GM23338 (cell line): ENCODE results near the gene LIMS3. TPM values are rescaled to one million over a fixed set of nuclear protein-coding genes. Genes with fewer than 3 reads are reported as not detected.
"Not testable (repeated sequence)": the region's sequence is repeated elsewhere in the genome, so short reads cannot be mapped to it uniquely, and the experiment has no call there.

Experiments used
- ATAC-seq: fragments of 200-7000 bp; cut with Tn5 transposase; 3 replicates; pipeline ENCODE4 v1.9.1; 2020
- DNase-seq: peaks from one replicate; pipeline ENCODE4 v3.0.0-alpha.2; 2015; ENCODE audit warnings: low spot score
- H2AFZ ChIP-seq: fragments of 200-600 bp; sonication (generic); 2 replicates; pipeline ENCODE4 v1.8.0; 2016; ENCODE audit warnings: antibody characterized with exemption, mild to moderate bottlenecking, moderate library complexity
- H3F3A ChIP-seq: fragments of 200-600 bp; sonication (generic); replicated peaks from 2 replicates; pipeline ENCODE4 v1.8.0; 2017; ENCODE audit warnings: antibody characterized with exemption, mixed run types, low read depth
- H3K27ac ChIP-seq: fragments of 200-600 bp; sonication (generic); 2 replicates; pipeline ENCODE4 v1.6.1; 2016; ENCODE audit warnings: low read depth
- H3K27me3 ChIP-seq: fragments of 200-600 bp; sonication (generic); 2 replicates; pipeline ENCODE4 v1.8.0; 2016; ENCODE audit warnings: mild to moderate bottlenecking, mixed run types, moderate library complexity; ENCODE audit not compliant: insufficient read depth
- H3K36me3 ChIP-seq: fragments of 200-600 bp; sonication (generic); 2 replicates; pipeline ENCODE4 v1.8.0; 2016; ENCODE audit warnings: mild to moderate bottlenecking; ENCODE audit not compliant: insufficient read depth
- H3K4me1 ChIP-seq: fragments of 200-600 bp; sonication (generic); 2 replicates; pipeline ENCODE4 v1.8.0; 2016; ENCODE audit warnings: mild to moderate bottlenecking, moderate library complexity; ENCODE audit not compliant: insufficient read depth
- H3K4me2 ChIP-seq: fragments of 200-600 bp; sonication (generic); 2 replicates; pipeline ENCODE4 v1.7.1; 2017; ENCODE audit warnings: mixed run types
- H3K4me3 ChIP-seq: fragments of 200-600 bp; sonication (generic); 2 replicates; pipeline ENCODE4 v1.6.1; 2016; ENCODE audit warnings: mixed run types
- H3K79me2 ChIP-seq: fragments of 200-600 bp; sonication (generic); replicated peaks from 2 replicates; pipeline ENCODE4 v1.8.0; 2017; ENCODE audit warnings: mild to moderate bottlenecking; ENCODE audit not compliant: insufficient read depth
- H3K9me2 ChIP-seq: fragments of 200-600 bp; sonication (generic); 2 replicates; pipeline ENCODE4 v1.8.0; 2017; ENCODE audit not compliant: insufficient read depth
- H4K20me1 ChIP-seq: fragments of 200-600 bp; sonication (generic); replicated peaks from 2 replicates; pipeline ENCODE4 v1.8.0; 2017; ENCODE audit warnings: mild to moderate bottlenecking; ENCODE audit not compliant: insufficient read depth
- H3K27ac Mint-ChIP-seq: 2 replicates; pipeline ENCODE4 v1.8.0; 2020; ENCODE audit warnings: inconsistent platforms, mild to moderate bottlenecking, moderate library complexity, mixed read lengths
- H3K27me3 Mint-ChIP-seq: 3 replicates; pipeline ENCODE4 v1.8.0; 2022; ENCODE audit warnings: low read depth, mild to moderate bottlenecking, moderate library complexity, mixed read lengths, inconsistent platforms; ENCODE audit not compliant: insufficient read depth, poor library complexity
- H3K36me3 Mint-ChIP-seq: 3 replicates; pipeline ENCODE4 v1.8.0; 2021; ENCODE audit warnings: low read depth, mild to moderate bottlenecking, inconsistent platforms, moderate library complexity, mixed read lengths
- H3K4me1 Mint-ChIP-seq: 3 replicates; pipeline ENCODE4 v1.8.0; 2020; ENCODE audit warnings: mild to moderate bottlenecking, inconsistent platforms, mixed read lengths
- H3K4me3 Mint-ChIP-seq: 3 replicates; pipeline ENCODE4 v1.8.0; 2021; ENCODE audit warnings: moderate library complexity, mild to moderate bottlenecking, inconsistent platforms, mixed read lengths
- H3K9me3 Mint-ChIP-seq: 3 replicates; pipeline ENCODE4 v1.8.0; 2020; ENCODE audit warnings: moderate library complexity, mild to moderate bottlenecking, inconsistent platforms, mixed read lengths
- long read RNA-seq: library from polyadenylated mRNA; unstranded; transcript quantifications from one replicate; pipeline ENCODE4 v2.0.0, GENCODE V29; 2020; ENCODE audit not compliant: unreplicated experiment
- polyA plus RNA-seq: library from polyadenylated mRNA; unstranded; fragments of >200 nt; fragmentation: Nextera tagmentation; extraction: Ambion mirVana; gene quantifications from 2 replicates; pipeline ENCODE4 v1.2.1, GENCODE V29; 2016
- total RNA-seq: library from RNA; depleted of rRNA; stranded (reverse); fragments of >200 nt; shearing (Covaris generic); gene quantifications from 2 replicates; pipeline ENCODE4 v1.2.3, GENCODE V29; 2014; rRNA removed

Gene LIMS3
- total RNA-seq, result 0.31 and 1.0 TPM in 2 replicates
- 0.87 and 1.8 TPM in 2 replicates for polyA plus RNA-seq
- long read RNA-seq, result 0 reads

GRCh38 chr2:109898462-109899336 is at the start of gene LIMS3:
Gene LIMS3 (plus strand): TSS chr2:109898688. CDS start chr2:109898729, 41 bp downstream.
- H3K36me3 Mint-ChIP-seq, H3K36me3 ChIP-seq, H3K27ac Mint-ChIP-seq, H4K20me1 ChIP-seq, H2AFZ ChIP-seq, H3K4me3 Mint-ChIP-seq, DNase-seq, H3K9me3 Mint-ChIP-seq, H3K4me3 ChIP-seq, H3K27ac ChIP-seq, H3K27me3 ChIP-seq, H3K27me3 Mint-ChIP-seq, H3K4me2 ChIP-seq, H3F3A ChIP-seq, H3K79me2 ChIP-seq, H3K4me1 ChIP-seq, H3K9me2 ChIP-seq, H3K4me1 Mint-ChIP-seq: not testable (repeated sequence)
- ATAC-seq, result peak; percentile 61

GRCh38 chr2:109871129-109871751 is 27.2 kb upstream of the LIMS3 start:
- not testable (repeated sequence) for H3K27me3 Mint-ChIP-seq, H3K9me3 Mint-ChIP-seq, DNase-seq, H3K4me1 ChIP-seq, H3K9me2 ChIP-seq, H3F3A ChIP-seq, H3K27me3 ChIP-seq, H3K4me2 ChIP-seq, H3K4me3 Mint-ChIP-seq, H3K4me1 Mint-ChIP-seq, H3K36me3 Mint-ChIP-seq, H3K4me3 ChIP-seq, H3K27ac ChIP-seq, H3K27ac Mint-ChIP-seq, H2AFZ ChIP-seq, H3K36me3 ChIP-seq, H3K79me2 ChIP-seq, H4K20me1 ChIP-seq
- ATAC-seq, result peak; percentile 81

- H3K4me3 Mint-ChIP-seq, H3K79me2 ChIP-seq, H3K4me1 Mint-ChIP-seq, H2AFZ ChIP-seq, H3K27me3 Mint-ChIP-seq, H3F3A ChIP-seq, H3K4me1 ChIP-seq, H3K36me3 ChIP-seq, H3K36me3 Mint-ChIP-seq, H4K20me1 ChIP-seq, DNase-seq, H3K4me3 ChIP-seq, H3K27me3 ChIP-seq, H3K9me2 ChIP-seq, H3K4me2 ChIP-seq, H3K27ac ChIP-seq, H3K27ac Mint-ChIP-seq, H3K9me3 Mint-ChIP-seq: not testable (repeated sequence)
- peak; percentile 58 for ATAC-seq
Observed at GRCh38 chr2:109876625-109877024, 21.9 kb upstream of the LIMS3 start.

- not testable (repeated sequence) for H3K36me3 ChIP-seq, H3K4me3 Mint-ChIP-seq, H3K4me1 Mint-ChIP-seq, H3K79me2 ChIP-seq, H3F3A ChIP-seq, ATAC-seq, H3K27ac Mint-ChIP-seq, H3K4me1 ChIP-seq, H3K4me2 ChIP-seq, H3K27me3 Mint-ChIP-seq, H3K27me3 ChIP-seq, H4K20me1 ChIP-seq, H3K9me2 ChIP-seq, DNase-seq, H3K27ac ChIP-seq, H3K9me3 Mint-ChIP-seq, H3K4me3 ChIP-seq, H3K36me3 Mint-ChIP-seq, H2AFZ ChIP-seq
Observed at GRCh38 chr2:109882112-109882511, 16.4 kb upstream of the LIMS3 start.

- H3K9me3 Mint-ChIP-seq, H3K27me3 Mint-ChIP-seq, H3K4me1 ChIP-seq, H3K27ac ChIP-seq, H3K27ac Mint-ChIP-seq, H3K4me3 Mint-ChIP-seq, H3K36me3 Mint-ChIP-seq, H3K4me3 ChIP-seq, H4K20me1 ChIP-seq, ATAC-seq, H3K4me1 Mint-ChIP-seq, H3K36me3 ChIP-seq, H3F3A ChIP-seq, H3K4me2 ChIP-seq, H3K27me3 ChIP-seq, H3K79me2 ChIP-seq, DNase-seq, H2AFZ ChIP-seq, H3K9me2 ChIP-seq: not testable (repeated sequence)
Observed at GRCh38 chr2:109888414-109888813, 10.1 kb upstream of the LIMS3 start.

GRCh38 chr2:109889909-109890308 is 8.6 kb upstream of the LIMS3 start:
- peak; percentile 35; the same call in 2 of the 3 replicates for ATAC-seq

More at GRCh38 chr2:109889909-109890308, 8.6 kb upstream of the LIMS3 start:
- H2AFZ ChIP-seq, H3K79me2 ChIP-seq, H3K36me3 ChIP-seq, H3K4me1 Mint-ChIP-seq, DNase-seq, H4K20me1 ChIP-seq, H3K4me1 ChIP-seq, H3K36me3 Mint-ChIP-seq, H3K27me3 Mint-ChIP-seq, H3F3A ChIP-seq, H3K27me3 ChIP-seq, H3K27ac Mint-ChIP-seq, H3K9me2 ChIP-seq, H3K4me3 Mint-ChIP-seq, H3K9me3 Mint-ChIP-seq, H3K4me2 ChIP-seq, H3K27ac ChIP-seq, H3K4me3 ChIP-seq: not testable (repeated sequence)
